ENCODE results near the gene UGT1A9. TPM values are rescaled to one million over a fixed set of nuclear protein-coding genes. Genes with fewer than 3 reads are reported as not detected.
"Not testable (repeated sequence)": the region's sequence is repeated elsewhere in the genome, so short reads cannot be mapped to it uniquely, and the experiment has no call there.

Gene UGT1A9
- under 0.01 TPM for total RNA-seq

- no peak for DNase-seq (ENCODE audit: low read depth in 2 of 3, low spot score in 2 of 3)
Observed at GRCh38 chr2:233671290-233672161, at the start of gene UGT1A9. UGT1A9 (plus strand) TSS chr2:233671898; CDS start chr2:233671935, 37 bp downstream.

GRCh38 chr2:233627331-233628025, 44.2 kb upstream of the UGT1A9 start:
- DNase-seq (ENCODE audit: low read depth in 2 of 3, low spot score in 2 of 3) = no peak

GRCh38 chr2:233636306-233636705, 35.4 kb upstream of the UGT1A9 start, which contains the start of gene UGT1A10:
UGT1A10 (plus strand) TSS chr2:233636448; CDS start chr2:233636523, 75 bp downstream.
- not testable (repeated sequence) for DNase-seq (ENCODE audit: low read depth in 2 of 3, low spot score in 2 of 3)

- DNase-seq (ENCODE audit: low read depth in 2 of 3, low spot score in 2 of 3) = no peak
Observed at GRCh38 chr2:233638836-233639235, 32.9 kb upstream of the UGT1A9 start.

GRCh38 chr2:233639860-233640259, 31.8 kb upstream of the UGT1A9 start:
- no peak for DNase-seq (ENCODE audit: low read depth in 2 of 3, low spot score in 2 of 3)

GRCh38 chr2:233643128-233643527, 28.6 kb upstream of the UGT1A9 start:
- peak in 1 of 3 donors; percentile 2 for DNase-seq (ENCODE audit: low read depth in 2 of 3, low spot score in 2 of 3)

- not testable (repeated sequence) for DNase-seq (ENCODE audit: low read depth in 2 of 3, low spot score in 2 of 3)
Observed at GRCh38 chr2:233646033-233646432, 25.7 kb upstream of the UGT1A9 start.

- no peak for DNase-seq (ENCODE audit: low read depth in 2 of 3, low spot score in 2 of 3)
Observed at GRCh38 chr2:233650981-233651380, 20.7 kb upstream of the UGT1A9 start.

GRCh38 chr2:233651430-233651829, 20.3 kb upstream of the UGT1A9 start:
- no peak for DNase-seq (ENCODE audit: low read depth in 2 of 3, low spot score in 2 of 3)

GRCh38 chr2:233654501-233654900, 17.2 kb upstream of the UGT1A9 start:
- no peak for DNase-seq (ENCODE audit: low read depth in 2 of 3, low spot score in 2 of 3)

- no peak for DNase-seq (ENCODE audit: low read depth in 2 of 3, low spot score in 2 of 3)
Observed at GRCh38 chr2:233655043-233655442, 16.7 kb upstream of the UGT1A9 start.

GRCh38 chr2:233655943-233656342, 15.8 kb upstream of the UGT1A9 start:
- not testable (repeated sequence) for DNase-seq (ENCODE audit: low read depth in 2 of 3, low spot score in 2 of 3)

GRCh38 chr2:233656443-233656842, 15.3 kb upstream of the UGT1A9 start:
- DNase-seq (ENCODE audit: low read depth in 2 of 3, low spot score in 2 of 3) = no peak

GRCh38 chr2:233658610-233659009, 13.1 kb upstream of the UGT1A9 start:
- DNase-seq (ENCODE audit: low read depth in 2 of 3, low spot score in 2 of 3) = no peak

- DNase-seq (ENCODE audit: low read depth in 2 of 3, low spot score in 2 of 3) = no peak
Observed at GRCh38 chr2:233663911-233664310, 7.8 kb upstream of the UGT1A9 start.

- no peak for DNase-seq (ENCODE audit: low read depth in 2 of 3, low spot score in 2 of 3)
Observed at GRCh38 chr2:233668605-233669260, 3.0 kb upstream of the UGT1A9 start.

- peak in 1 of 3 donors; percentile 41 for DNase-seq (ENCODE audit: low read depth in 2 of 3, low spot score in 2 of 3)
Observed at GRCh38 chr2:233672886-233673285, 1.2 kb downstream of the UGT1A9 start.

GRCh38 chr2:233673896-233674295, 2.2 kb downstream of the UGT1A9 start:
- DNase-seq (ENCODE audit: low read depth in 2 of 3, low spot score in 2 of 3) = no peak

- DNase-seq (ENCODE audit: low read depth in 2 of 3, low spot score in 2 of 3) = no peak
Observed at GRCh38 chr2:233674314-233674713, 2.6 kb downstream of the UGT1A9 start.

GRCh38 chr2:233674995-233675394, 3.3 kb downstream of the UGT1A9 start:
- DNase-seq (ENCODE audit: low read depth in 2 of 3, low spot score in 2 of 3) = no peak

GRCh38 chr2:233676046-233676445, 4.3 kb downstream of the UGT1A9 start:
- no peak for DNase-seq (ENCODE audit: low read depth in 2 of 3, low spot score in 2 of 3)
